ENCODE measurements around the gene YIPF7. TPM values are rescaled to one million over a fixed set of nuclear protein-coding genes. Genes with fewer than 3 reads are reported as not detected.
A peak's percentile ranks its signal among the peaks of the same experiment; 100 is the strongest.

YIPF7 gene
- total RNA-seq, 4 donors from 2014 or later = 0.61 to 12.7 (median 5.9) TPM

DNA sequence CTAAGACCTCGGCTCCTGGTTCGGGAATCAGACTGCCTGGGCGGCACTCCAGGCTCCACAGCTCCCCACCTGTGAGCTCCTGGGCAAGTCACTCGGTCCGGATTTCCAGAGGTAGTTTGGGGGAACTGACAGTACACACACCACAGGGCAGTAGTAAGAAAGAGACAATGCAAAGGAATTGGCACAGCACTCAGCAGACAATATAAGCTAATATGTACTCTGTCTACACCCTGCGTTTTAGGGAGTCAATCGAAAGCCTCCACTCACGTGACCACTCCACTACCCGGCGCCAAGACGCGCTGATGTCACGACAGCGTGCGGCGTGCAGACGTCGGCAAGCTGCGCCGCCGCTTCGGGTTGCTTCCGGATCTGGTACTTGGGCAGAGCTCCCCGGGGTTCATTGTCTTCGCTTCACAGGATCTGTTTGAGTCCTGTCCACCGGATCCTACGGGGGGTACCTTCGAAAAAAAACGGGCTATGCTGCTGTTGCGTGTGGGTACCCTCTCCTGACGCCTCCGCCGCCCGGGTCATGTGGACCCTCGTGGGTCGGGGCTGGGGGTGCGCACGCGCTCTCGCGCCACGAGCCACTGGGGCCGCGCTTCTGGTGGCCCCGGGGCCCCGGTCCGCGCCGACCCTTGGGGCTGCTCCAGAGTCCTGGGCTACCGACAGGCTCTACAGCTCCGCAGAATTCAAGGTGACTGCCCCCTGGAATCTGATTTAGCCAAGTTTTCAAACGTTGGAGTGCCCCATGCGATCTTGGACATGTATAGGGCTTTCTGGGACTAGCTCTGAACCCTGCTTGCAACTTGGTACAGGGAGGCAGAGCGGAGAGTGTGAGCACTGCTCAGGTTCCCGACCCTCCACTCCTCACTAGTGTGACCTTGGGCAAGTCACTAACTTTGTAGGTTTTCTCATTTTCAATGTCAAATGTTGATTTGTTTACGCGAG, 26.9 kb upstream of the YIPF7 start, which contains the start of gene GUF1:
Gene GUF1 (plus strand): TSS at position 327 of the 948 bp plus-strand sequence. CDS start 203 bp downstream, at position 530.
- H3K9me3 ChIP-seq = no peaks in the 10 kb centered on the region
- DNase-seq = peak; percentile 85 to 86
- H3K27ac ChIP-seq = peak within 1 kb of the TSS; percentile 87 to 97 (median 90)
- peak within 1 kb of the TSS; percentile 67 to 90 (median 72) for H3K4me3 ChIP-seq
- peaks cover 19 to 26% of the 10 kb centered on the region in 2 donors for H3K4me1 ChIP-seq
- in situ Hi-C loops (cut with MboI; ENCODE audit: low sequenced_read_pairs in 4 of 4) (no loop called here), intact Hi-C loops (cut with DNase I; ENCODE audit: low total_unique reads) (loop anchor here (2.0 kb wide), 2 partner anchors 28 to 230 kb away; partner anchors contain the start of genes KCTD8 and YIPF7)
- TF ChIP-seq, protein P1, sequence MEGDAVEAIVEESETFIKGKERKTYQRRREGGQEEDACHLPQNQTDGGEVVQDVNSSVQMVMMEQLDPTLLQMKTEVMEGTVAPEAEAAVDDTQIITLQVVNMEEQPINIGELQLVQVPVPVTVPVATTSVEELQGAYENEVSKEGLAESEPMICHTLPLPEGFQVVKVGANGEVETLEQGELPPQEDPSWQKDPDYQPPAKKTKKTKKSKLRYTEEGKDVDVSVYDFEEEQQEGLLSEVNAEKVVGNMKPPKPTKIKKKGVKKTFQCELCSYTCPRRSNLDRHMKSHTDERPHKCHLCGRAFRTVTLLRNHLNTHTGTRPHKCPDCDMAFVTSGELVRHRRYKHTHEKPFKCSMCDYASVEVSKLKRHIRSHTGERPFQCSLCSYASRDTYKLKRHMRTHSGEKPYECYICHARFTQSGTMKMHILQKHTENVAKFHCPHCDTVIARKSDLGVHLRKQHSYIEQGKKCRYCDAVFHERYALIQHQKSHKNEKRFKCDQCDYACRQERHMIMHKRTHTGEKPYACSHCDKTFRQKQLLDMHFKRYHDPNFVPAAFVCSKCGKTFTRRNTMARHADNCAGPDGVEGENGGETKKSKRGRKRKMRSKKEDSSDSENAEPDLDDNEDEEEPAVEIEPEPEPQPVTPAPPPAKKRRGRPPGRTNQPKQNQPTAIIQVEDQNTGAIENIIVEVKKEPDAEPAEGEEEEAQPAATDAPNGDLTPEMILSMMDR (IDR thresholded peaks at IDR 0.05 in 4 of 5, conservative IDR thresholded peaks at IDR 0.05 in 1 of 5) = peak in 2 of 5 experiments; percentile 15 to 43
- peak; percentile 63 to 64 for TF ChIP-seq POLR2A (IDR thresholded peaks at IDR 0.05)
- H3K27me3 ChIP-seq = no peaks in the 10 kb centered on the region
- ATAC-seq = peak; percentile 96 to 97
- peaks cover 0 to 19% of the 10 kb centered on the region in 2 donors for H3K36me3 ChIP-seq

DNA sequence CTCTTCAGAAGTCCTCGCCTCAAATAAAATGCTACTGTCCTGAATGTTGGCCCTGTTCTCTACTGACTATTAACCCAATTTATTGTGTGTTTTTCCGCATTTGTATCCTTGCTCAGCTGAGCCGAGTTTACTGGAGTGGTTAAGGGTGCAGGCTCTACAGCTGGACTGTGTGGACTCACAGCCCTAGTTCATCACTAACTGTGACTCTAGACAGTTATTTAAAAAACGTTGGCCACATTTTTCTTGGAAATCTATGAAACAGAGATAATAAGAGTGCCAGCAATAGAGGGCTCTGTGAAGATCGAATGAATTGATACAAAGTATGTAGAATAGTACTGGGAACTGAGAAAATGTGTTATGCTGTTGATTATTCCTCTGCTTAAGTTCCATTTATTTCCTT, 23.9 kb upstream of the YIPF7 start:
- intact Hi-C loops (cut with DNase I; ENCODE audit: low total_unique reads) (no loop called here), in situ Hi-C loops (cut with MboI; ENCODE audit: low sequenced_read_pairs in 4 of 4) (no loop called here)
- Histone ChIP-seq H3K27ac (no peak overlapping the region), H3K4me3 (no peak overlapping the region), H3K9me3 (no peaks in the 10 kb centered on the region), H3K4me1 (peaks cover 19 to 22% of the 10 kb centered on the region in 2 donors), H3K36me3 (no peaks in the 10 kb centered on the region), H3K27me3 (no peaks in the 10 kb centered on the region)
- DNase-seq (no peak), ATAC-seq (no peak)
- TF ChIP-seq POLR2A (IDR thresholded peaks at IDR 0.05) = no peak
- TF ChIP-seq, protein P1 (IDR thresholded peaks at IDR 0.05 in 4 of 5, conservative IDR thresholded peaks at IDR 0.05 in 1 of 5) = no peak

DNA sequence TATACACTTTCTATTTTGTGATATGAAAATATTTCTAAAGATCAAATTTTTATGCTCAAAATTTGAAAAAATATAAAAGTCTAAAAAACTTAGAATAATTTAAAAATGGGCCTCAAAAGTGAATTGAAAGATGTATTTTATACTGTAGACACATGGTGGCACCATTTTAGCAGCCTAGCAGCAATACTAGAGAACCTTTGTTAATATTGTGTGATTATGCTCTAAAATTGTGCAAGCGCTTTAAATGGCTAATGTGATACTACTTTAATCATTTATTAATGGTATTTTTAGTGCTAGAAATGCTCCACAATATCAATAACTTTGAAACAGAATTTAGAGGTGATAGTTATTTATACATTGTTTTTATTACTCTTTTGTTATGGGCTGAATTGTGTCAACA, 23.0 kb upstream of the YIPF7 start:
- peaks cover 13 to 14% of the 10 kb centered on the region in 2 donors for H3K4me1 ChIP-seq
- DNase-seq (no peak), ATAC-seq (no peak)
- no peaks in the 10 kb centered on the region for H3K27me3 ChIP-seq
- in situ Hi-C loops (cut with MboI; ENCODE audit: low sequenced_read_pairs in 4 of 4) = no loop called here
- TF ChIP-seq POLR2A (IDR thresholded peaks at IDR 0.05) = no peak
- TF ChIP-seq, protein P1 (IDR thresholded peaks at IDR 0.05 in 4 of 5, conservative IDR thresholded peaks at IDR 0.05 in 1 of 5) = no peak
- no peaks in the 10 kb centered on the region for H3K9me3 ChIP-seq
- intact Hi-C loops (cut with DNase I; ENCODE audit: low total_unique reads) = no loop called here
- no peaks in the 10 kb centered on the region for H3K36me3 ChIP-seq
- no peak overlapping the region for H3K27ac ChIP-seq
- no peak overlapping the region for H3K4me3 ChIP-seq

DNA sequence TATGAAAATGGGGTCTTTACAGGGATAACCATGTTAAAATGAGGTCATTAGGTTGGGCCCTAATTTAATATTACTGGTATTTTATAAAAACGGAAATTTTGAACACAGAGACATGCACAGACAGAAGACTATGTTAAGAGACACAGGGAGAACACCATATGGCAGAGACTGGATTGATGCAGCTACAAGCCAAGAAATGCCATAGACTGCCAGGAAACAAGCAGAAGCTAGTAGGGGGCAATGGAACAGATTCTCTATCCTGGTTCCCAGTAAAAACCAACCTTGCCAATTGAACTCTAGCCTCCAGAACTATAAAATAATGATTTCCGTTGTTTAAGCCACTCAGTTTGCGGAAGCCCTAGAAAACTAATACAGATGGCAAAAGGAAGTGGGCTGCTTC, 20.2 kb upstream of the YIPF7 start:
- H3K36me3 ChIP-seq = no peaks in the 10 kb centered on the region
- intact Hi-C loops (cut with DNase I; ENCODE audit: low total_unique reads) = no loop called here
- H3K27me3 ChIP-seq = no peaks in the 10 kb centered on the region
- peaks cover 0 to 9% of the 10 kb centered on the region in 2 donors for H3K4me1 ChIP-seq
- in situ Hi-C loops (cut with MboI; ENCODE audit: low sequenced_read_pairs in 4 of 4) = no loop called here
- H3K9me3 ChIP-seq = no peaks in the 10 kb centered on the region
- H3K4me3 ChIP-seq = no peak overlapping the region
- no peak for ATAC-seq
- peak overlapping the region in 1 of 4 donors; percentile 50 for H3K27ac ChIP-seq
- no peak for DNase-seq
- no peak for TF ChIP-seq POLR2A (IDR thresholded peaks at IDR 0.05)

DNA sequence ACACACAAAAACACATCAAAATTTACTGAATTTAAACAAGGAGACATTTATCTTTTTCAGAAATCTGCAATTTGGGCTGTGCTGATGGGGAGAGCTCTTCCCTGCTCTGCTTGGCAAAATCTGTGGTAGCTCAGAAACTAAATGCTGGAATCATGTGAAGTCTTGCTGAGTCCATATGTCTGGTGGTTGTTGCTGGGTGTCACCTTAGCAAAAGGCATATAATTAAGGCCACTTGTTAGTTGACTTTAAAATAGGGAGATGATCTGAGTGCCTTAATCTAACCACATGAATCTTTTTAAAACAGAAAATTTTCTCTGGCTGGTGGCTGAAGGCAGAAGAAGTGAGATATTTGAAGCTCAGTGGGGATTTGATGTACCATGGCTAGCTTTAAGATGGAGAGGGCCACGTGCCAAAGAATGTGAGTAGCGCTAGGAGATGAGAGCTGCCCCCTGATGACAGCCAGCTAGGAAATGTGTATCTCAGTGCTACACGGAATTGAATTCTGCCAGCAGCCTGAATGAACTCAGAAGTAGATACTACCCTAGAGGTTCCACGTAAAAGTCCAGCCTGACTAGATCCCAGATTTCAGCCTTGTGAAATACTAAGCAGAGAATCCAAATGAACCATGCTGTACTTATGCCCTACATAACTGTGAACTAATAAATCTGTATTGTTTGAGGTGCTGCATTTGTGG, 19.2 kb upstream of the YIPF7 start:
- H3K4me3 ChIP-seq = no peak overlapping the region
- intact Hi-C loops (cut with DNase I; ENCODE audit: low total_unique reads) = no loop called here
- H3K9me3 ChIP-seq = no peaks in the 10 kb centered on the region
- H3K27me3 ChIP-seq = no peaks in the 10 kb centered on the region
- no peaks in the 10 kb centered on the region for H3K36me3 ChIP-seq
- DNase-seq (no peak), ATAC-seq (peak in 1 of 2 donors; percentile 78)
- H3K4me1 ChIP-seq = peaks cover 0 to 9% of the 10 kb centered on the region in 2 donors
- in situ Hi-C loops (cut with MboI; ENCODE audit: low sequenced_read_pairs in 4 of 4) = no loop called here
- TF ChIP-seq, protein P1 (IDR thresholded peaks at IDR 0.05 in 4 of 5, conservative IDR thresholded peaks at IDR 0.05 in 1 of 5) = no peak
- TF ChIP-seq POLR2A (IDR thresholded peaks at IDR 0.05) = no peak
- peak overlapping the region in 1 of 4 donors; percentile 50 for H3K27ac ChIP-seq

Measured in gastrocnemius medialis (tissue), 4 donors.